Measurements from ENCODE around the gene ZNF521.

The ZNF521 gene

GRCh38 chr18:25299426-25300300 is 52.3 kb downstream of the ZNF521 start:
- DNase-seq (ENCODE audit: low read depth in 2 of 2): peak; percentile 51 to 78
- TF ChIP-seq CTCF (IDR thresholded peaks at IDR 0.05; ENCODE audit: low read depth, low read length): no peak
- H3K4me3 ChIP-seq (replicated peaks in 1 of 2; ENCODE audit: low read depth in 2 of 2, low read length in 2 of 2): no peak overlapping the region

GRCh38 chr18:25298853-25299274 is 53.1 kb downstream of the ZNF521 start:
- no peak overlapping the region for H3K4me3 ChIP-seq (replicated peaks in 1 of 2; ENCODE audit: low read depth in 2 of 2, low read length in 2 of 2)
- no peak for TF ChIP-seq CTCF (IDR thresholded peaks at IDR 0.05; ENCODE audit: low read depth, low read length)
- DNase-seq (ENCODE audit: low read depth in 2 of 2): peak; percentile 79 to 90

- no peak overlapping the region for H3K4me3 ChIP-seq (replicated peaks in 1 of 2; ENCODE audit: low read depth in 2 of 2, low read length in 2 of 2)
- no peak for DNase-seq (ENCODE audit: low read depth in 2 of 2)
- no peak for TF ChIP-seq CTCF (IDR thresholded peaks at IDR 0.05; ENCODE audit: low read depth, low read length)
Measured at GRCh38 chr18:25295624-25296138, 56.3 kb downstream of the ZNF521 start.

GRCh38 chr18:25291150-25291549 is 60.8 kb downstream of the ZNF521 start:
- H3K4me3 ChIP-seq (replicated peaks in 1 of 2; ENCODE audit: low read depth in 2 of 2, low read length in 2 of 2): no peak overlapping the region
- no peak for TF ChIP-seq CTCF (IDR thresholded peaks at IDR 0.05; ENCODE audit: low read depth, low read length)
- no peak for DNase-seq (ENCODE audit: low read depth in 2 of 2)

GRCh38 chr18:25289001-25289631 is 62.9 kb downstream of the ZNF521 start:
- peak; percentile 92 to 94 for DNase-seq (ENCODE audit: low read depth in 2 of 2)
- peak overlapping the region in 1 of 2 donors; percentile 31 for H3K4me3 ChIP-seq (replicated peaks in 1 of 2; ENCODE audit: low read depth in 2 of 2, low read length in 2 of 2)
- TF ChIP-seq CTCF (IDR thresholded peaks at IDR 0.05; ENCODE audit: low read depth, low read length): no peak

GRCh38 chr18:25288340-25288938 is 63.5 kb downstream of the ZNF521 start:
- DNase-seq (ENCODE audit: low read depth in 2 of 2): no peak
- no peak for TF ChIP-seq CTCF (IDR thresholded peaks at IDR 0.05; ENCODE audit: low read depth, low read length)
- no peak overlapping the region for H3K4me3 ChIP-seq (replicated peaks in 1 of 2; ENCODE audit: low read depth in 2 of 2, low read length in 2 of 2)
